HepG2 (cell line): ENCODE measurements around the gene RNF148. TPM values are rescaled to one million over a fixed set of nuclear protein-coding genes. Genes with fewer than 3 reads are reported as not detected.

Source experiments
- GTF2F1 ChIP-seq: fragments of 150-350 bp; IDR thresholded peaks from 2 replicates; pipeline ENCODE4 v1.6.1; 2014; ENCODE audit warnings: low read length
- HHEX ChIP-seq: IDR thresholded peaks from 2 replicates; pipeline ENCODE4 v1.6.1; 2016; ENCODE audit warnings: control low read depth
- HIC2 ChIP-seq: sonication (generic); formaldehyde crosslinking; IDR thresholded peaks from 2 replicates; pipeline ENCODE4 v1.9.0; 2022; ENCODE audit warnings: low read depth, missing genetic modification reagents
- IKZF5 ChIP-seq: IDR thresholded peaks from 2 replicates; pipeline ENCODE4 v1.6.1; 2018; ENCODE audit warnings: missing genetic modification reagents, mild to moderate bottlenecking, missing compliant biosample characterization
- NBN ChIP-seq: fragments of 450-650 bp; conservative IDR thresholded peaks from 2 replicates; pipeline ENCODE4 v1.6.1; 2017
- POGZ ChIP-seq: sonication (generic); formaldehyde crosslinking; IDR thresholded peaks from 2 replicates; pipeline ENCODE4 v1.4.0; 2020; ENCODE audit warnings: mild to moderate bottlenecking, missing genetic modification reagents
- RAD21 ChIP-seq: fragments of 450-650 bp; formaldehyde crosslinking; IDR thresholded peaks from 2 replicates; pipeline ENCODE4 v1.5.0; 2020; ENCODE audit warnings: mild to moderate bottlenecking
- SKIL ChIP-seq: sonication (generic); formaldehyde crosslinking; IDR thresholded peaks from 2 replicates; pipeline ENCODE4 v1.8.0; 2022; ENCODE audit warnings: missing genetic modification reagents, mild to moderate bottlenecking, moderate library complexity, borderline replicate concordance
- TCF7 ChIP-seq: sonication (generic); IDR thresholded peaks from 2 replicates; pipeline ENCODE4 v1.6.1; 2016; ENCODE audit warnings: antibody characterized with exemption, low read depth
- TFDP2 ChIP-seq: sonication (generic); formaldehyde crosslinking; IDR thresholded peaks from 2 replicates; pipeline ENCODE4 v1.4.0; 2020; ENCODE audit warnings: missing genetic modification reagents
- ZBTB33 ChIP-seq: sonication (generic); formaldehyde crosslinking; IDR thresholded peaks from 2 replicates; pipeline ENCODE4 v1.4.0; 2020; ENCODE audit warnings: missing genetic modification reagents
- ZNF251 ChIP-seq: sonication (generic); formaldehyde crosslinking; IDR thresholded peaks from 2 replicates; pipeline ENCODE4 v1.9.0; 2021; ENCODE audit warnings: mild to moderate bottlenecking, missing genetic modification reagents
- ZNF383 ChIP-seq: sonication (generic); formaldehyde crosslinking; IDR thresholded peaks from 2 replicates; pipeline ENCODE4 v1.4.0; 2020; ENCODE audit warnings: missing genetic modification reagents, mild to moderate bottlenecking, borderline replicate concordance
- ZNF564 ChIP-seq: sonication (generic); formaldehyde crosslinking; IDR thresholded peaks from 2 replicates; pipeline ENCODE4 v1.8.1; 2023; ENCODE audit warnings: mild to moderate bottlenecking, missing genetic modification reagents
- ZNF687 ChIP-seq: sonication (generic); formaldehyde crosslinking; IDR thresholded peaks from 2 replicates; pipeline ENCODE4 v1.5.1; 2020; ENCODE audit warnings: mild to moderate bottlenecking, missing genetic modification reagents, moderate library complexity
- ZNF790 ChIP-seq: sonication (generic); formaldehyde crosslinking; IDR thresholded peaks from 2 replicates; pipeline ENCODE4 v1.8.0; 2022; ENCODE audit warnings: missing genetic modification reagents, mild to moderate bottlenecking, borderline replicate concordance
- polyA plus RNA-seq, 8 experiments: library from polyadenylated mRNA; depleted of rRNA in 3 of 8; stranded (reverse) in 7 of 8; unstranded in 1 of 8; fragments of >200 nt; fragmentation: Illumina TruSeq in 4 of 8; extraction: Trizol in 4 of 8; gene quantifications; 2 replicates each; pipeline versions ENCODE4 v1.2.1 to v1.2.3, GENCODE V29; 2011 to 2016; ENCODE audit warnings: low read depth in 4 of 8, missing spikeins in 1 of 8, mixed read lengths in 1 of 8; ENCODE audit not compliant: insufficient read depth in 1 of 8
- total RNA-seq, 5 experiments: library from RNA; depleted of rRNA; stranded (reverse); fragments of >200 nt; fragmentation: Illumina TruSeq; extraction: Trizol; gene quantifications; 2 replicates each; pipeline ENCODE4 v1.2.3, GENCODE V29; 2016; ENCODE audit warnings: low read depth in 1 of 5

Gene RNF148
- total and polyA plus RNA-seq, 2 of the 13 experiments (the other 11 are each of a cell fraction or from before 2014, with no cell fraction given): 0.16 to 1.6 TPM

- peak; percentile 22; the same call in 1 of the 2 replicates for TF ChIP-seq ZNF687
- no peak for TF ChIP-seq ZNF251 (CRISPR knock-in tag)
- no peak for TF ChIP-seq HHEX (CRISPR knock-in tag)
- TF ChIP-seq ZBTB33 (CRISPR knock-in tag): peak; percentile 72; the same call in 1 of the 2 replicates
- 0 out of 2 replicates have a peak, but pooled peaks have one; percentile 9 for TF ChIP-seq SKIL (CRISPR knock-in tag)
- TF ChIP-seq ZNF383 (CRISPR knock-in tag): 0 out of 2 replicates have a peak, but pooled peaks have one; percentile 37
- TF ChIP-seq RAD21 (CRISPR knock-in tag): peak; percentile 29; the same call in 1 of the 2 replicates
- 0 out of 2 replicates have a peak, but pooled peaks have one; percentile 32 for TF ChIP-seq HIC2 (CRISPR knock-in tag)
- no peak for TF ChIP-seq TCF7
- no peak for TF ChIP-seq NBN
- TF ChIP-seq GTF2F1: no peak
- TF ChIP-seq ZNF790 (CRISPR knock-in tag): no peak
- no peak for TF ChIP-seq IKZF5 (CRISPR knock-in tag)
- no peak for TF ChIP-seq TFDP2 (CRISPR knock-in tag)
- no peak for TF ChIP-seq ZNF564 (CRISPR knock-in tag)
- TF ChIP-seq POGZ (CRISPR knock-in tag): peak; percentile 57; the same call in 1 of the 2 replicates
These were observed 13.2 kb downstream of the RNF148 start (continued) for GRCh38 chr7:122689346-122690109.
